Activated CD8-positive, alpha-beta memory T cell treated with anti-CD3 and anti-CD28 coated beads for 24 hours (primary cell): ENCODE measurements around the gene DCC.

Experiments
- DNase-seq: peaks from one replicate; pipeline ENCODE4 v3.0.0-alpha.2; 2020

DCC gene

DNA sequence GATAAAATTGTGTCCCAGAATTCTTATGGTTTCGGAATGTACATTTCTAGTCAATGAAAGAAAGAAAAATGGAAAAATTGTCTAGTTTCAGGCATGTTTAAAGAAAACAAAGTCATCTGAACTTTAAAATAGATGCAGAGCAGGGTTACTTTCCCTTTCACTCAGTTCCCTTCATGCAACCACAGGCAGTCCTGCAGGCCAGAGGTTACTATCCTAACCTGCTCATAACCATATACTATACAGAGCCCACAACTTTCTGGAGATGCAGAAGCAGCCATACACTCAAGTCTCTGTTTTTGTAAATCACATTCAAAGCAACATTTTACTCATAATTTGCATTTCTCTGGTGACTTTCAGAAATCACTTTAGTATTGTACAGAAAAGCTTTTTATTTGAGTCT, 1194.2 kb downstream of the DCC start:
- DNase-seq = no peak

DNA sequence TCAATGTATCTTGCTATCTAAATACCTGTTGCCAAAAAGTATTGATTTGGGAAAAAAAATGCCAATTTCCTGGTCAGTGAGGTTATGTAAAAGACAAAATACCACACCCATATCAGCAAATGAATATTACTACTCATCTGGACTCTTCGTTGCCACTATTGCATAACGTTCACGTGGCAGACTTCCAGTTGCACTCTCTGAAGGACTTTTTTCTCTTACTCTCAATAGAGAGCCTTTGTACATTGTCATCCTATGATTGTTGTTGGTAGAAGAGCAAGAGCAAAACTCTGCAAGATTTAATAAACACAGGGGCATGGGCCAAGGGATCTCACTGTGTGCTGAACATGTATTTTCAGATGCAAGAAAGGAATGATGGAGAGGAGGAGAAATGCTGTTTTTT, 1194.7 kb downstream of the DCC start:
- no peak for DNase-seq

- no peak for DNase-seq
These were observed 1196.9 kb downstream of the DCC start for GRCh38 chr18:53536908-53537307.

- no peak for DNase-seq
These were observed 1201.9 kb downstream of the DCC start for GRCh38 chr18:53541924-53542323.

- no peak for DNase-seq
These were observed 1203.7 kb downstream of the DCC start for GRCh38 chr18:53543711-53544110.

- DNase-seq = no peak
These were observed 1204.9 kb downstream of the DCC start for GRCh38 chr18:53544917-53545316.

DNA sequence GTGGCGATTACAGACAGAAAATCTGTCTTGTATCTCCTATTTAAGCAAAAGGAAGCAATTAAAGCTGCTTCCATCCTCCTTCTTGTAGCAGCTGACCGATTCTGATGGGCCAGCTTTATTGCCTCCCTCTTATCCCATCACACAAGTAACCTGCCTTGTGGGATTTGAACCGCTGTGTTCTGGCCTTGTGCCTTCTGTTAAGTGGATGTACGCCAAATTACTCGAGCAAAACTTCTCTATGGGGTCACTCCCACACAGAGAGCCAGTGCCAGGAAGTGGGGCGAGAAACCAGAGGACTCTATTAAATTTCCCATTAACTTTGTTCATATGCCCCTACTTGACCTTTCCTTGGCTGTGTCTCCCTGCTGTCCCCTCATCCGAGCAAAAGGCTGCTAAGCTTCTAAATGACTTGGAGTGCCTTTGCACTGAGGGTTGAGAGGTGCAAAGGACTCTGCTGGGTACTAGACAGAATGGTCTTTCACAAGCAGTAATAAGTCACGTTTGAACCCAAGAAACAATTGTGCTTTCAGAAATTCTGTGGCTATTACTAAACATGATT, 1212.0 kb downstream of the DCC start:
- DNase-seq = no peak

DNA sequence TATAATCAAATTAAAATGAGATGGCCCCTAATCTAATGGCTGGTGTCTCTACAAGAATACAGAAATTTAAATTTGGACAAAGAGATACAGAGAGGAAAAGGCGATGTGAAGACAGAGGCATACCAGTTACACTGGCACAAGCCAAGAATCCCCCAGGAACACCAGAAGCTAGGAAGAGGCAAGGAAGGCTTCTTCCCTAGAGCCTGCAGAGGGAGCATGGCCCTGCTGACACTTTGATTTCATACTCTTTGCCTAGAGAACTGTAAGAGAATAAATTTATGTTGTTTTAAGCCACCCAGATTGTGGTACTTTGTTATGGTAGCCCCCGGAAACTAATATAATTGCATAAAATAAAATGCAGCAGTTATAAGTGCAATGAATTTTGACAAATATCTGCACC, 1213.0 kb downstream of the DCC start:
- DNase-seq = no peak

- DNase-seq = no peak
These were observed 1216.5 kb downstream of the DCC start for GRCh38 chr18:53556450-53556849.

DNA sequence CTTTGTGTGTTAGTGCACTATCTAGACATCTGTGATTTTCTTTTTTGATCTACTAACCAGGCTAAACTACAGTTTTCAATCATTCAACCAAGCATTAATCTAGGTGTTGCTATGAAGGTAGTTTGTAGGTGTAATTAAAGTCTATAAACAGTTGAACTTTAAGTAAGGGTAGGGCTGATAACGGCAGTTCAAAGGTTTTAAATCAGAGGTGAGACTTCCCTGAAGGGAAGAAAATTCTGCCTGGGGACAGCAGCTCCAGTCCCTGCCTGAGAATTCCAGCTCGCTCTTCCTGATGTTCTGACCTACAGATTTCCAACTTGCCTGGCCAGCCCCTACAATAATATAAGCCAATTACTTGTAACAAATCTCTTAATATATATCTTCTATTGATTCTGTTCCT, 1220.5 kb downstream of the DCC start:
- DNase-seq = no peak

DNA sequence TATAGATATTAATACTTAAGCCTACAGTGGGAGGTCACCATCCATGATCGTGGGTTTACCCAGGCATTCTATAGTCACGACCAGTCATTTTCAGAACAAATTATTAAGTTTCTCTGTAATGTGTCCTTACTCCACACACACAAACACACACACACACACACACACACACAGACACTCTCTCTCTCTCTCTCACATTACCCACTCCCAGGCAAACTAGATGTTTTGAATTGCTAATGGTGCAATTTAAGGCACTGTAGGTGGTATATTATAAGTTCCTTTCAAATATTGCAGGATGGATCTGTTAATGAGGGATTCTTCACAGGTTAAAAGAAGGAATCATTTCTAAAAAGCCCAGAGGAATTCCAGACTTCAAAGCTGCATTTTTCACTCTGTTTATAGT, 1226.6 kb downstream of the DCC start:
- no peak for DNase-seq

DNA sequence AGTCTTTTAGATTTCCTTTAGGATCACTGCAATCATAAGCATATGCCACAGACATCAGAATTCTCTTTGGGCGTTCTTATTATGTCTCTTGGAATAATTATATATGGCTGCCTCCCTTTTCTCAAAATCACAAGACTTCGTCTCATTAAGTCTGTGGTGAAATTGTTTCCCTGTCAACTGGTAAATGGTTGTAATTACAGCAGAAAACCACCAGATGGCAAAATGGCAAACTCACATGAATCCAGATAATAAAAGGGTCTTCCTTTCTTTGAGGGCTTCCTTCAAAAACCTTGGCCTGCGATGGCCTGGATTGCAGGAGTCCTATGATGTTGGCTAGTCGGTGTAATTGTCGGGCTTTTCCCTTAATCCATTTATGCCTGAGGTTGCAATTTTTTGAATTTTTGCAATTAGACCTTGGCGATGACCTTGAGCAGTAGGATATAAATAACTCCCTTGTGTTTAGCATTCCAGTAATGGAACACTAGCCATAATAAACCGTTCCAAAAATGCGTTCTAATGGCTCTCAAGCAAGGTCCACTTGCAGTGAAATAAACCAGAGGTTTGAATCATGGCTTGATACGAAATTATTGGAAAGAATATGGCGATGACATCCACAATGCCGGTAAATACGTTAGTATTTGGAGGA, 1228.1 kb downstream of the DCC start:
- DNase-seq = no peak
